Epithelial cell of esophagus (primary cell): ENCODE measurements around the gene GADD45G.

Experiments used
- DNase-seq: peaks from one replicate; pipeline ENCODE4 v3.0.0; 2010; ENCODE audit warnings: low read depth
- H3K4me3 ChIP-seq: 2 replicates; pipeline ENCODE4 v1.5.1; 2011; ENCODE audit warnings: mild to moderate bottlenecking, low read length, control low read depth
- CTCF ChIP-seq: IDR thresholded peaks from 2 replicates; pipeline ENCODE4 v1.5.1; 2011; ENCODE audit warnings: low read depth, mild to moderate bottlenecking, low read length, control low read depth, inconsistent platforms; ENCODE audit not compliant: insufficient read depth; ENCODE audit errors: missing control alignments

The GADD45G gene

GRCh38 chr9:89579741-89580385 is 24.9 kb upstream of the GADD45G start:
- no peak for DNase-seq
- no peak for TF ChIP-seq CTCF
- no peak overlapping the region for H3K4me3 ChIP-seq

GRCh38 chr9:89586311-89586710 is 18.5 kb upstream of the GADD45G start:
- no peak for DNase-seq
- no peak for TF ChIP-seq CTCF
- no peak overlapping the region for H3K4me3 ChIP-seq

GRCh38 chr9:89588271-89588879 is 16.4 kb upstream of the GADD45G start:
- no peak overlapping the region for H3K4me3 ChIP-seq
- DNase-seq = no peak
- TF ChIP-seq CTCF = no peak

GRCh38 chr9:89590415-89590814 is 14.4 kb upstream of the GADD45G start:
- DNase-seq = no peak
- TF ChIP-seq CTCF = no peak

GRCh38 chr9:89591274-89592212 is 13.3 kb upstream of the GADD45G start:
- DNase-seq = no peak
- no peak overlapping the region for H3K4me3 ChIP-seq
- TF ChIP-seq CTCF = no peak

More at GRCh38 chr9:89590415-89590814, 14.4 kb upstream of the GADD45G start:
- H3K4me3 ChIP-seq = no peak overlapping the region

GRCh38 chr9:89592213-89592815 is 12.5 kb upstream of the GADD45G start:
- no peak overlapping the region for H3K4me3 ChIP-seq
- DNase-seq = no peak
- TF ChIP-seq CTCF = no peak
